H1 (cell line): Measurements from ENCODE around the gene TNFRSF8. TPM values are rescaled to one million over a fixed set of nuclear protein-coding genes. Genes with fewer than 3 reads are reported as not detected.

Experiments used
- CTCF ChIA-PET: fragments of 300-600 bp; sonication (Branson Sonifier 250); formaldehyde crosslinking; loops from one replicate; lab custom pipeline; 2021; ENCODE audit not compliant: partially characterized antibody; lab: Charles Lee
- POLR2A ChIA-PET: fragments of 300-600 bp; sonication (Branson Sonifier 250); formaldehyde crosslinking; loops from one replicate; lab custom pipeline; 2021; ENCODE audit warnings: inconsistent platforms; ENCODE audit not compliant: partially characterized antibody; lab: Charles Lee
- DNase-seq, 2 experiments: peaks; one replicate each; pipeline versions ENCODE4 v3.0.0 to v3.0.0-alpha.2; 2010 to 2022; ENCODE audit warnings: low spot score in 2 of 2, low read depth in 1 of 2, mixed read lengths in 1 of 2
- FAIRE-seq: peaks from 2 replicates; lab custom pipeline; 2011; peaks lifted over from hg19 to GRCh38; lab: Jason Lieb, UNC
- H2AFZ ChIP-seq: 2 replicates; pipeline ENCODE4 v1.8.1; 2012; ENCODE audit warnings: low read length, inconsistent platforms
- H2AK5ac ChIP-seq: 2 replicates; pipeline ENCODE4 v1.6.1; 2013; ENCODE audit warnings: low read depth, low read length
- H2BK120ac ChIP-seq: replicated peaks from 2 replicates; pipeline ENCODE3; 2013; ENCODE audit warnings: low read depth, low read length, inconsistent platforms
- H2BK12ac ChIP-seq: 2 replicates; pipeline ENCODE4 v1.6.1; 2013; ENCODE audit warnings: low read depth, low read length
- H2BK15ac ChIP-seq: 2 replicates; pipeline ENCODE4 v1.6.1; 2013; ENCODE audit warnings: low read length
- H2BK20ac ChIP-seq: 2 replicates; pipeline ENCODE4 v1.6.1; 2013; ENCODE audit warnings: low read length
- H2BK5ac ChIP-seq: 2 replicates; pipeline ENCODE4 v1.6.1; 2013; ENCODE audit warnings: low read depth, low read length
- H3K14ac ChIP-seq: 2 replicates; pipeline ENCODE4 v1.6.1; 2013; ENCODE audit warnings: inconsistent platforms; ENCODE audit not compliant: insufficient read length
- H3K18ac ChIP-seq: 2 replicates; pipeline ENCODE4 v1.6.1; 2013; ENCODE audit warnings: low read length; ENCODE audit errors: extremely low read depth
- H3K23ac ChIP-seq: 2 replicates; pipeline ENCODE4 v1.6.1; 2013; ENCODE audit warnings: inconsistent platforms; ENCODE audit not compliant: insufficient read length
- H3K23me2 ChIP-seq: 2 replicates; pipeline ENCODE4 v1.6.1; 2013; ENCODE audit warnings: low read depth, low read length
- H3K27ac ChIP-seq: 2 replicates; pipeline ENCODE4 v1.6.1; 2011; ENCODE audit warnings: low read depth, low read length, inconsistent platforms
- H3K27me3 ChIP-seq, 4 experiments: replicated peaks in 1 of 4; 1 replicate in 1 of 4; 2 replicates in 3 of 4; pipeline versions ENCODE4 v1.6.1 to v1.8.1; 2011 to 2013; ENCODE audit warnings: low read length in 3 of 4, mild to moderate bottlenecking in 3 of 4, inconsistent platforms in 2 of 4, mixed read lengths in 2 of 4, moderate library complexity in 1 of 4; ENCODE audit not compliant: control insufficient read depth in 3 of 4, insufficient read depth in 3 of 4; ENCODE audit errors: extremely low read depth in 1 of 4
- H3K36me3 ChIP-seq, 4 experiments: 2 replicates each; pipeline versions ENCODE4 v1.6.1 to v1.8.1; 2011 to 2013; ENCODE audit warnings: mild to moderate bottlenecking in 4 of 4, low read length in 3 of 4, moderate library complexity in 2 of 4, control low read depth in 1 of 4, inconsistent platforms in 1 of 4; ENCODE audit not compliant: insufficient read depth in 4 of 4, control insufficient read depth in 2 of 4
- H3K4ac ChIP-seq: replicated peaks from 2 replicates; pipeline ENCODE3; 2013; ENCODE audit warnings: low read length, low read depth, mixed read lengths, inconsistent platforms; ENCODE audit not compliant: insufficient read length
- H3K4me1 ChIP-seq, 4 experiments: replicated peaks in 1 of 4; 1 replicate in 1 of 4; 2 replicates in 3 of 4; pipeline versions ENCODE4 v1.6.1 to v1.8.1; 2011 to 2013; ENCODE audit warnings: low read length in 3 of 4, inconsistent platforms in 2 of 4, mixed read lengths in 1 of 4; ENCODE audit not compliant: insufficient read depth in 4 of 4, control insufficient read depth in 3 of 4
- H3K4me2 ChIP-seq, 2 experiments: 2 replicates each; pipeline versions ENCODE4 v1.6.1 to v1.8.1; 2011 to 2013; ENCODE audit warnings: low read depth in 2 of 2, low read length in 2 of 2, control low read depth in 1 of 2, inconsistent platforms in 1 of 2, mild to moderate bottlenecking in 1 of 2; ENCODE audit not compliant: insufficient read depth in 1 of 2
- H3K4me3 ChIP-seq, 4 experiments: fragments of 200-600, 300-600 bp in 1 of 4; sonication (generic), shearing (Covaris generic), sonication (Bioruptor Twin) in 1 of 4; 2 replicates each; pipeline versions ENCODE4 v1.5.1 to v1.8.1; 2011 to 2016; ENCODE audit warnings: low read length in 4 of 4, low read depth in 3 of 4, control low read depth in 2 of 4, inconsistent platforms in 2 of 4, mild to moderate bottlenecking in 2 of 4, mixed read lengths in 1 of 4, moderate library complexity in 1 of 4; ENCODE audit not compliant: insufficient read depth in 2 of 4; ENCODE audit errors: extremely low read depth in 1 of 4
- H3K56ac ChIP-seq: replicated peaks from 2 replicates; pipeline ENCODE3; 2013; ENCODE audit warnings: low read depth, mild to moderate bottlenecking, mixed read lengths, low read length, inconsistent platforms; ENCODE audit not compliant: insufficient read length
- H3K79me1 ChIP-seq: 2 replicates; pipeline ENCODE4 v1.6.1; 2013; ENCODE audit warnings: low read depth, low read length, control low read depth
- H3K79me2 ChIP-seq, 2 experiments: 2 replicates each; pipeline versions ENCODE4 v1.6.1 to v1.8.1; 2012 to 2013; ENCODE audit warnings: low read length in 2 of 2, mild to moderate bottlenecking in 2 of 2, inconsistent platforms in 1 of 2; ENCODE audit not compliant: insufficient read depth in 2 of 2, control insufficient read depth in 1 of 2
- H3K9ac ChIP-seq, 4 experiments: replicated peaks in 1 of 4; 1 replicate in 1 of 4; 2 replicates in 3 of 4; pipeline versions ENCODE4 v1.6.1 to v1.8.1; 2011 to 2013; ENCODE audit warnings: low read depth in 3 of 4, low read length in 3 of 4, control low read depth in 2 of 4, mild to moderate bottlenecking in 2 of 4, moderate library complexity in 2 of 4, inconsistent platforms in 1 of 4; ENCODE audit errors: extremely low read depth in 1 of 4
- H3K9me3 ChIP-seq, 2 experiments: 2 replicates each; pipeline versions ENCODE4 v1.6.1 to v1.8.1; 2012 to 2013; ENCODE audit warnings: mild to moderate bottlenecking in 2 of 2, moderate library complexity in 2 of 2, control low read depth in 1 of 2, inconsistent platforms in 1 of 2, low read depth in 1 of 2, low read length in 1 of 2, mixed read lengths in 1 of 2; ENCODE audit not compliant: insufficient read depth in 2 of 2
- H4K20me1 ChIP-seq, 2 experiments: replicated peaks in 1 of 2; 2 replicates each; pipeline versions ENCODE3 to v1.8.1; 2011 to 2013; ENCODE audit warnings: inconsistent platforms in 2 of 2, low read length in 2 of 2, mild to moderate bottlenecking in 1 of 2; ENCODE audit not compliant: insufficient read depth in 2 of 2, control insufficient read depth in 1 of 2
- H4K5ac ChIP-seq: 2 replicates; pipeline ENCODE4 v1.6.1; 2013; ENCODE audit warnings: low read length, low read depth, mixed read lengths, inconsistent platforms; ENCODE audit not compliant: insufficient read length
- H4K8ac ChIP-seq: 2 replicates; pipeline ENCODE4 v1.8.0; 2013; ENCODE audit warnings: mild to moderate bottlenecking, moderate library complexity, low read length, inconsistent platforms; ENCODE audit not compliant: insufficient read depth; ENCODE audit errors: extremely low read depth
- H4K91ac ChIP-seq: replicated peaks from 2 replicates; pipeline ENCODE3; 2013; ENCODE audit warnings: low read length, mixed read lengths, inconsistent platforms; ENCODE audit not compliant: insufficient read length
- CBX5 ChIP-seq: fragments of 300-800, 300-1000 bp; sonication (generic); IDR thresholded peaks from 2 replicates; pipeline ENCODE4 v1.7.1; 2016; ENCODE audit warnings: antibody characterized with exemption, low read length, low read depth
- EGR1 ChIP-seq: IDR thresholded peaks from 2 replicates; pipeline ENCODE4 v1.6.1; 2011; ENCODE audit warnings: low read depth, low read length, borderline replicate concordance
- FOSL1 ChIP-seq: IDR thresholded peaks from 2 replicates; pipeline ENCODE4 v1.6.1; 2011; ENCODE audit warnings: mild to moderate bottlenecking, low read depth, low read length, moderate library complexity; ENCODE audit not compliant: insufficient read depth
- JUND ChIP-seq: IDR thresholded peaks from 2 replicates; pipeline ENCODE4 v1.6.1; 2011; ENCODE audit warnings: mild to moderate bottlenecking, improper control_type of control experiment, low read length
- KDM1A ChIP-seq: fragments of 200-600, 300-600 bp; sonication (generic); IDR thresholded peaks from 2 replicates; pipeline ENCODE4 v1.7.1; 2016; ENCODE audit warnings: mild to moderate bottlenecking, low read length, borderline replicate concordance
- NANOG ChIP-seq: IDR thresholded peaks from 2 replicates; pipeline ENCODE4 v1.6.1; 2011; ENCODE audit warnings: low read length, low read depth, mild to moderate bottlenecking, inconsistent platforms; ENCODE audit not compliant: insufficient read depth, poor library complexity, severe bottlenecking
- PHF8 ChIP-seq: fragments of 200-600 bp; sonication (generic); conservative IDR thresholded peaks from 2 replicates; pipeline ENCODE4 v1.7.1; 2012; ENCODE audit warnings: low read depth, mild to moderate bottlenecking, inconsistent platforms, low read length, moderate library complexity
- POLR2AphosphoS5 ChIP-seq: IDR thresholded peaks from 2 replicates; pipeline ENCODE4 v1.6.1; 2011; ENCODE audit warnings: low read depth, low read length
- RFX5 ChIP-seq: IDR thresholded peaks from 2 replicates; pipeline ENCODE4 v1.6.1; 2011; ENCODE audit warnings: low read depth, low read length, improper control_type of control experiment, borderline replicate concordance
- RXRA ChIP-seq: IDR thresholded peaks from 2 replicates; pipeline ENCODE4 v1.6.1; 2011; ENCODE audit warnings: low read depth, mild to moderate bottlenecking, low read length, moderate library complexity; ENCODE audit not compliant: insufficient read depth
- SIN3A ChIP-seq, 2 experiments: IDR thresholded peaks in 1 of 2; conservative IDR thresholded peaks in 1 of 2; 2 replicates each; pipeline ENCODE4 v1.6.1; 2011 to 2012; ENCODE audit warnings: low read length in 2 of 2, improper control_type of control experiment in 1 of 2, low read depth in 1 of 2, mild to moderate bottlenecking in 1 of 2
- SP2 ChIP-seq: IDR thresholded peaks from 2 replicates; pipeline ENCODE4 v1.6.1; 2012; ENCODE audit warnings: mild to moderate bottlenecking, low read length, inconsistent platforms
- SP4 ChIP-seq: IDR thresholded peaks from 2 replicates; pipeline ENCODE4 v1.6.1; 2012; ENCODE audit warnings: low read length, inconsistent platforms
- YY1 ChIP-seq: IDR thresholded peaks from 2 replicates; pipeline ENCODE4 v1.6.1; 2011; ENCODE audit warnings: low read depth, mild to moderate bottlenecking, low read length
- WGBS, 2 experiments: shearing (Covaris generic) in 1 of 2; methylation state at CpG; one replicate each; pipeline versions ENCODE4 v1.1.6 to v1.1.7; 2013 to 2015; ENCODE audit warnings: low lambda C conversion rate in 2 of 2, mixed read lengths in 2 of 2, inconsistent platforms in 1 of 2, low coverage in 1 of 2, missing lambda C conversion rate in 1 of 2; ENCODE audit not compliant: insufficient replicate concordance in 2 of 2, insufficient coverage in 1 of 2, insufficient read length in 1 of 2; ENCODE audit errors: extremely low coverage in 1 of 2, missing lambda C conversion rate in 1 of 2; 5-methylcytosine and 5-hydroxymethylcytosine counted together
- polyA plus RNA-seq, 7 experiments: library from polyadenylated mRNA; depleted of rRNA in 3 of 7; stranded (reverse) in 5 of 7; unstranded in 2 of 7; fragments of >200 nt in 5 of 7; fragments of 200-250 nt in 2 of 7; gene quantifications; 1 replicate in 5 of 7; 2 replicates in 1 of 7; 4 replicates in 1 of 7; pipeline versions ENCODE4 v1.2.1 to v1.2.3, GENCODE V29; 2011 to 2013; ENCODE audit warnings: missing spikeins in 2 of 7, mixed read lengths in 2 of 7
- total RNA-seq: library from RNA; stranded (reverse); fragmentation: NEBNext Ultra II Directional; extraction: Animal tissue kit (Norgen Biotek cat#: 25700); gene quantifications from 2 replicates; pipeline ENCODE4 v1.2.1, GENCODE V29; 2021

The TNFRSF8 gene
- total and polyA plus RNA-seq, 2 of the 8 experiments (the other 6 are each of a cell fraction or from before 2014, with no cell fraction given): 23.2 to 32.7 TPM

DNA sequence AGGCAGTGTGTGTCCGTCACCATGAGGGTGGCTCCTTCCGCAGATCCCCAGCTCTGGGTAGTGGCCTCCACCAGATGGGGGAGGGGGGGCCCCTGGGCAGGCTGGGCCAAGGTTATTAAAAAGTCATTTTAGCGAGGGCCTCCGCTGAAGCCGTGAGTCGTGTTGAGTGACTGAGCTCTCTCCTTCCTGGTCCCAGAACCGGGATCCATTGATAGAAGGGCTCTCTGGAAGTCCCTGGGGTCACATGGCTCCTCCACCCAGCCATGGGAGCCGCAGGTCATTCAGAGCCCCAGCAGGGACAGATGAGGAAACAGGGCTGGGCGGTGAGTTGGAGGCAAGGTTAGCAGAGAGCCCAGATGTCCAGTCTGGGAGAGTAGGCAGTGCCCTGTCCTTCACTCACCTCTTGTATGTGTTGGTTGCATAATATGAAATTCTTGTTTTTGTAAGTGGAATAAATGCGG is 30.9 kb upstream of the TNFRSF8 start:
- Histone ChIP-seq H3K79me2 (no peaks in the 10 kb centered on the region), H3K9me3 (no peaks in the 10 kb centered on the region), H3K79me1 (no peaks in the 10 kb centered on the region), H3K27ac (no peak overlapping the region), H3K18ac (no peak overlapping the region), H4K20me1 (peaks cover 3 to 6% of the 10 kb centered on the region in 2 experiments), H2BK5ac (no peak overlapping the region), H3K36me3 (peaks cover 6 to 22% (median 20%) of the 10 kb centered on the region in 4 experiments; a peak in 6 of 8 replicates), H3K14ac (no peak overlapping the region), H4K5ac (no peak overlapping the region), H4K8ac (no peak overlapping the region), H2BK20ac (no peak overlapping the region), H2BK15ac (no peak overlapping the region), H2BK120ac (no peak overlapping the region), H3K27me3 (no peaks in the 10 kb centered on the region), H2AFZ (no peak overlapping the region), H3K4me3 (no peak overlapping the region), H3K9ac (no peak overlapping the region)
- no peak for FAIRE-seq
- DNase-seq: no peak
- TF ChIP-seq POLR2AphosphoS5: no peak
- TF ChIP-seq NANOG: no peak
- no peak for TF ChIP-seq RXRA
- TF ChIP-seq PHF8: no peak
- TF ChIP-seq RFX5: no peak
- TF ChIP-seq FOSL1: no peak
- no peak for TF ChIP-seq SP2
- TF ChIP-seq JUND: no peak
- TF ChIP-seq YY1: no peak
- no peak for TF ChIP-seq SP4
- TF ChIP-seq CBX5: no peak
- TF ChIP-seq EGR1: no peak
- no peak for TF ChIP-seq SIN3A (conservative IDR thresholded peaks at IDR 0.05 in 1 of 2, IDR thresholded peaks at IDR 0.05 in 1 of 2; ENCODE audit: low read depth in 1 of 2, low read length in 2 of 2)
- TF ChIP-seq KDM1A: no peak
- TF ChIP-seq, all 59 proteins: peak for 0
- ChIA-PET CTCF (interaction anchor here (1.1 to 3.1 kb wide), 12 partner anchors 8 to 47 kb away, joined by 4 to 23 read pairs (median 9); partner anchors contain the start of gene MIIP), POLR2A (interaction anchor here (1.1 to 8.5 kb wide), 5 partner anchors 12 to 225 kb away, joined by 3 to 66 read pairs (median 4); partner anchors contain the start of gene MIIP)
- no peak overlapping the region for H3K4ac ChIP-seq
- 94% methylated on average over 10 of the region's 10 CpGs; no CpG with 5 or more reads in 1 of the 2 experiments for WGBS, 2 experiments
- no peak overlapping the region for H3K23ac ChIP-seq
- H2BK12ac ChIP-seq: no peak overlapping the region
- H3K4me2 ChIP-seq: no peak overlapping the region
- H3K23me2 ChIP-seq: no peaks in the 10 kb centered on the region
- no peak overlapping the region for H3K56ac ChIP-seq
- no peaks in the 10 kb centered on the region; a peak in 1 of 7 replicates for H3K4me1 ChIP-seq
- no peak overlapping the region for H4K91ac ChIP-seq
- no peak overlapping the region for H2AK5ac ChIP-seq
